Astrocyte (in vitro differentiated cells and primary cell): ENCODE results near the gene ARSG.

ENCODE experiments used
- CTCF ChIP-seq: IDR thresholded peaks from 2 replicates; pipeline ENCODE4 v1.5.1; 2011; ENCODE audit warnings: low read depth, mild to moderate bottlenecking, inconsistent platforms, low read length, moderate library complexity; ENCODE audit not compliant: insufficient read depth
- EZH2 ChIP-seq: IDR thresholded peaks from 2 replicates; pipeline ENCODE4 v1.6.1; 2012; ENCODE audit warnings: mild to moderate bottlenecking, low read length, inconsistent platforms; ENCODE audit not compliant: insufficient read depth

- TF ChIP-seq EZH2 (no peak), CTCF (no peak)
These were observed 17.6 kb upstream of the ARSG start for GRCh38 chr17:68273722-68274121.
